ENCODE data around the gene PDXP. TPM values are rescaled to one million over a fixed set of nuclear protein-coding genes. Genes with fewer than 3 reads are reported as not detected.
A peak's percentile ranks its signal among the peaks of the same experiment; 100 is the strongest.

PDXP gene
- total and polyA plus RNA-seq, 2 of the 13 experiments (the other 11 are each of a cell fraction or from before 2014, with no cell fraction given), result 58.2 to 70.6 TPM

GRCh38 chr22:37623075-37624016 is 35.2 kb upstream of the PDXP start (continued):
- TF ChIP-seq, protein P1, sequence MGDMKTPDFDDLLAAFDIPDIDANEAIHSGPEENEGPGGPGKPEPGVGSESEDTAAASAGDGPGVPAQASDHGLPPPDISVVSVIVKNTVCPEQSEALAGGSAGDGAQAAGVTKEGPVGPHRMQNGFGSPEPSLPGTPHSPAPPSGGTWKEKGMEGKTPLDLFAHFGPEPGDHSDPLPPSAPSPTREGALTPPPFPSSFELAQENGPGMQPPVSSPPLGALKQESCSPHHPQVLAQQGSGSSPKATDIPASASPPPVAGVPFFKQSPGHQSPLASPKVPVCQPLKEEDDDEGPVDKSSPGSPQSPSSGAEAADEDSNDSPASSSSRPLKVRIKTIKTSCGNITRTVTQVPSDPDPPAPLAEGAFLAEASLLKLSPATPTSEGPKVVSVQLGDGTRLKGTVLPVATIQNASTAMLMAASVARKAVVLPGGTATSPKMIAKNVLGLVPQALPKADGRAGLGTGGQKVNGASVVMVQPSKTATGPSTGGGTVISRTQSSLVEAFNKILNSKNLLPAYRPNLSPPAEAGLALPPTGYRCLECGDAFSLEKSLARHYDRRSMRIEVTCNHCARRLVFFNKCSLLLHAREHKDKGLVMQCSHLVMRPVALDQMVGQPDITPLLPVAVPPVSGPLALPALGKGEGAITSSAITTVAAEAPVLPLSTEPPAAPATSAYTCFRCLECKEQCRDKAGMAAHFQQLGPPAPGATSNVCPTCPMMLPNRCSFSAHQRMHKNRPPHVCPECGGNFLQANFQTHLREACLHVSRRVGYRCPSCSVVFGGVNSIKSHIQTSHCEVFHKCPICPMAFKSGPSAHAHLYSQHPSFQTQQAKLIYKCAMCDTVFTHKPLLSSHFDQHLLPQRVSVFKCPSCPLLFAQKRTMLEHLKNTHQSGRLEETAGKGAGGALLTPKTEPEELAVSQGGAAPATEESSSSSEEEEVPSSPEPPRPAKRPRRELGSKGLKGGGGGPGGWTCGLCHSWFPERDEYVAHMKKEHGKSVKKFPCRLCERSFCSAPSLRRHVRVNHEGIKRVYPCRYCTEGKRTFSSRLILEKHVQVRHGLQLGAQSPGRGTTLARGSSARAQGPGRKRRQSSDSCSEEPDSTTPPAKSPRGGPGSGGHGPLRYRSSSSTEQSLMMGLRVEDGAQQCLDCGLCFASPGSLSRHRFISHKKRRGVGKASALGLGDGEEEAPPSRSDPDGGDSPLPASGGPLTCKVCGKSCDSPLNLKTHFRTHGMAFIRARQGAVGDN (CRISPR knock-in tag; IDR thresholded peaks at IDR 0.05), result peak; percentile 31; the same call in 1 of the 2 replicates
- TF ChIP-seq RBM22 (optimal IDR thresholded peaks at IDR 0.05; ENCODE audit: low read length) (no peak), ZNF766 (CRISPR knock-in tag; IDR thresholded peaks at IDR 0.05; ENCODE audit: borderline replicate concordance) (no peak), SIN3A (IDR thresholded peaks at IDR 0.05; ENCODE audit: borderline replicate concordance, low read depth, low read length) (no peak), ZBTB38 (CRISPR knock-in tag; IDR thresholded peaks at IDR 0.05) (0 out of 2 replicates have a peak, but pooled peaks have one; percentile 22), MLXIP (CRISPR knock-in tag; IDR thresholded peaks at IDR 0.05; ENCODE audit: borderline replicate concordance) (no peak), SAP130 (CRISPR knock-in tag; IDR thresholded peaks at IDR 0.05; ENCODE audit: low read depth) (0 out of 2 replicates have a peak, but pooled peaks have one; percentile 28), NFATC3 (CRISPR knock-in tag; IDR thresholded peaks at IDR 0.05) (no peak), PTBP1 (IDR thresholded peaks at IDR 0.05; ENCODE audit: low read depth, low read length, poor library complexity, severe bottlenecking) (no peak), ZNF768 (CRISPR knock-in tag; IDR thresholded peaks at IDR 0.05) (peak; percentile 19; the same call in 1 of the 2 replicates), GATA4 (IDR thresholded peaks at IDR 0.05; ENCODE audit: borderline replicate concordance, low read depth) (no peak), HDAC2 (CRISPR knock-in tag; IDR thresholded peaks at IDR 0.05) (no peak), RAD21 (CRISPR knock-in tag; IDR thresholded peaks at IDR 0.05) (peak; percentile 71), DNMT1 (CRISPR knock-in tag; IDR thresholded peaks at IDR 0.05) (no peak), STAG1 (CRISPR knock-in tag; IDR thresholded peaks at IDR 0.05) (peak; percentile 64)
- TF ChIP-seq, protein P2, sequence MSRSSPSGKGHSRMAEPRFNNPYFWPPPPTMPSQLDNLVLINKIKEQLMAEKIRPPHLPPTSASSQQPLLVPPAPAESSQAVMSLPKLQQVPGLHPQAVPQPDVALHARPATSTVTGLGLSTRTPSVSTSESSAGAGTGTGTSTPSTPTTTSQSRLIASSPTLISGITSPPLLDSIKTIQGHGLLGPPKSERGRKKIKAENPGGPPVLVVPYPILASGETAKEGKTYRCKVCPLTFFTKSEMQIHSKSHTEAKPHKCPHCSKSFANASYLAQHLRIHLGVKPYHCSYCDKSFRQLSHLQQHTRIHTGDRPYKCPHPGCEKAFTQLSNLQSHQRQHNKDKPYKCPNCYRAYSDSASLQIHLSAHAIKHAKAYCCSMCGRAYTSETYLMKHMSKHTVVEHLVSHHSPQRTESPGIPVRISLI (CRISPR knock-in tag; IDR thresholded peaks at IDR 0.05; ENCODE audit: borderline replicate concordance), result no peak
- TF ChIP-seq, protein P3, sequence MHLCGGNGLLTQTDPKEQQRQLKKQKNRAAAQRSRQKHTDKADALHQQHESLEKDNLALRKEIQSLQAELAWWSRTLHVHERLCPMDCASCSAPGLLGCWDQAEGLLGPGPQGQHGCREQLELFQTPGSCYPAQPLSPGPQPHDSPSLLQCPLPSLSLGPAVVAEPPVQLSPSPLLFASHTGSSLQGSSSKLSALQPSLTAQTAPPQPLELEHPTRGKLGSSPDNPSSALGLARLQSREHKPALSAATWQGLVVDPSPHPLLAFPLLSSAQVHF (CRISPR knock-in tag; IDR thresholded peaks at IDR 0.05), result no peak
- TF ChIP-seq, protein P4, sequence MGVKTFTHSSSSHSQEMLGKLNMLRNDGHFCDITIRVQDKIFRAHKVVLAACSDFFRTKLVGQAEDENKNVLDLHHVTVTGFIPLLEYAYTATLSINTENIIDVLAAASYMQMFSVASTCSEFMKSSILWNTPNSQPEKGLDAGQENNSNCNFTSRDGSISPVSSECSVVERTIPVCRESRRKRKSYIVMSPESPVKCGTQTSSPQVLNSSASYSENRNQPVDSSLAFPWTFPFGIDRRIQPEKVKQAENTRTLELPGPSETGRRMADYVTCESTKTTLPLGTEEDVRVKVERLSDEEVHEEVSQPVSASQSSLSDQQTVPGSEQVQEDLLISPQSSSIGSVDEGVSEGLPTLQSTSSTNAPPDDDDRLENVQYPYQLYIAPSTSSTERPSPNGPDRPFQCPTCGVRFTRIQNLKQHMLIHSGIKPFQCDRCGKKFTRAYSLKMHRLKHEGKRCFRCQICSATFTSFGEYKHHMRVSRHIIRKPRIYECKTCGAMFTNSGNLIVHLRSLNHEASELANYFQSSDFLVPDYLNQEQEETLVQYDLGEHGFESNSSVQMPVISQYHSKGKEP (CRISPR knock-in tag; IDR thresholded peaks at IDR 0.05), result no peak

All from HepG2 (cell line).